ENCODE data around the gene MDH2. TPM values are rescaled to one million over a fixed set of nuclear protein-coding genes. Genes with fewer than 3 reads are reported as not detected.
A peak's percentile ranks its signal among the peaks of the same experiment; 100 is the strongest.

Gene MDH2
- total RNA-seq, 4 donors from 2014 or later, result 91.3 to 181 (median 105) TPM

DNA sequence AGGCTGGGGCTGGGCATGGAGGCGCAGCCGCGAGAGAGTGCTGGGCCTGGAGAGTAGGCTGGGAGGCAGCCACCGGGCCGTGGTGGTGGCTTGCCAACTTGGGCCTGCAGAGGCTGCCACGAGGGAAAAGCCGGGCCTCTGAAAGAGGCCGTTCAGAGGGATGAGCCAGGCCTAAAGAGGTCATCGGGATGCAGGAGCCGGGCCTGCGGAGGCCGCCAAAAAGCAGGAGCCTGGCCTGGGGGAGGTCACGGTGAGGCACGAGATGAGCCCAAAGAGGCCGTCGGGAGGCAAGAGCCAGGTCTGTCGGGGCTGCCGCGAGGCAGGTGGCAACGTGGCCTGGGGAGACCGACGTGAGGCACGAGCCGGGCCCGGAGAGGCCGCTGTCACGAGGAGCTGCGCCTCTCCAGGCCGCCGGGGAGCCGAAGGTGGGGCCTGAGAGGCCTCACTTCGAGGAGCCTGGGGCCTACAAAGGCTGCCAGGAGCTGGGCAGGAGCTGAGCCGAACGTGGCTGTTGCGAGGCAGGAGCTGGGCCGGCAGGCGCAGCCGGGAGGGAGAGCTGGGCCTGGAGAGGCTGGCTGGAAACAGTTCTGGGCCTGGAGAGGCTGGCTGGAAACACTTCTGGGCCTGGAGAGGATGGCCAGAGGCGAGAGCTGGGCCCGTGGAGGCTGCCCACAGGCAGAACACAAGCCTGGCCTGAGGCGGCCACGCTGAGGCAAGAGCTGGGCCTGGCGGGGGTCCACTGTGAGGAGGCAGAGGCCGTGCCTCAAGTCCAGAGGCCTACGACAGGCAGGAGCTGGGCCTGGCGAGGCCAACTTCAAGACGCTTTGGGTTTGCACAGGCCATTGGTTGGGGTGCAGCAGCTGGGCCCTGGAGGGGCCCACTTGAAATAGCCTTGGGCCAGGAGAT is 24.6 kb downstream of the MDH2 start:
- Histone ChIP-seq H3K27me3 (no peaks in the 10 kb centered on the region), H3K4me1 (peaks cover 15 to 38% (median 35%) of the 10 kb centered on the region in 4 donors), H3K9me3 (peaks cover 0 to 12% (median 0%) of the 10 kb centered on the region in 4 donors), H3K36me3 (peaks cover 0 to 4% (median 3%) of the 10 kb centered on the region in 4 donors), H3K4me3 (no peak overlapping the region), H3K27ac (replicated peaks in 1 of 4) (peak overlapping the region; percentile 81 to 88 (median 86))
- no peak for DNase-seq (ENCODE audit: extremely low spot score)
- intact Hi-C loops (cut with DNase I), result no loop called here
- 96% methylated on average over 47 of the region's 47 CpGs for WGBS
- TF ChIP-seq EP300 (IDR thresholded peaks at IDR 0.05) (no peak), CTCF (IDR thresholded peaks at IDR 0.05) (no peak), POLR2AphosphoS5 (IDR thresholded peaks at IDR 0.05) (no peak), POLR2A (IDR thresholded peaks at IDR 0.05; ENCODE audit: low read depth) (no peak)

GRCh38 chr7:76073335-76073990 is 25.6 kb downstream of the MDH2 start:
- Histone ChIP-seq H3K4me1 (peaks cover 13 to 38% (median 35%) of the 10 kb centered on the region in 4 donors), H3K27me3 (no peaks in the 10 kb centered on the region), H3K4me3 (no peak overlapping the region), H3K36me3 (no peaks in the 10 kb centered on the region), H3K9me3 (peaks cover 0 to 12% (median 0%) of the 10 kb centered on the region in 4 donors), H3K27ac (replicated peaks in 1 of 4) (no peak overlapping the region)
- no peak for DNase-seq (ENCODE audit: extremely low spot score)
- intact Hi-C loops (cut with DNase I), result no loop called here
- 96% methylated on average over 43 of the region's 45 CpGs for WGBS
- TF ChIP-seq POLR2A (IDR thresholded peaks at IDR 0.05; ENCODE audit: low read depth), result no peak

DNA sequence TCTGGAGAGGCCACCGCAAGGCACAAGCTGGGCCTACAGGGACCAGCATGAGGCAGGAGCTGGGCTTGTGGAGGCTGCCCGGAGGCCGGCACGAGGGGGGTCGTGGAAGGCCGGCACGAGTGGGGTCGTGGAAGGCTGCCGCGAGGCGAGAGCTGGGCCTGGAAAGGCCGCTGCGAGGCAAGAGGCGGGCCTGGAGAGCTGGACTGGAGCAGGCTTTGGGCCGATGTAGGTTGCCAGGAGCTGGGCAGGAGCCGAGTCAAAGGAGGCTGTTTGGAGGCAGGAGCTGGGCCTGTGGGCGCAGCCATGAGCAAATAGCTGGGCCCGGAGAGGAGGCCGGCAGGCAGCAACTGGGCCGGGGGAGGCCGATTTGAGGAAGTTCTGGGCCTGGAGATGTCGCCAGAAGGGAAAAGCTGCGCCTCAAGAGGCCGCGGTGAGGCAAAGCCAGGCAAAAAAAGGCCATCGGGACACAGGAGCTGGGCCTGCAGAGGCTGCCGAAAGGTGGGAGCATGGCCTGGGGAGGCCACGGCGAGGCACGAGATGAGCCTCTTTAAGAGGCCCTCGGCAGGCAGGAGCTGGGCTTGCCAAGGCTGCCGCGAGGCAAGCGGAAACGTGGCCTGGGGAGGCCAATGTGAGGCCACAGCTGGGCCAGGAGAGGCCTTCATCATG is 26.5 kb downstream of the MDH2 start:
- no peaks in the 10 kb centered on the region for H3K36me3 ChIP-seq
- H3K9me3 ChIP-seq, result peaks cover 0 to 12% (median 0%) of the 10 kb centered on the region in 4 donors
- intact Hi-C loops (cut with DNase I), result no loop called here
- TF ChIP-seq POLR2A (IDR thresholded peaks at IDR 0.05; ENCODE audit: low read depth) (no peak), POLR2AphosphoS5 (IDR thresholded peaks at IDR 0.05) (no peak), EP300 (IDR thresholded peaks at IDR 0.05) (no peak), CTCF (IDR thresholded peaks at IDR 0.05) (no peak)
- peaks cover 10 to 29% (median 27%) of the 10 kb centered on the region in 4 donors for H3K4me1 ChIP-seq
- no peak overlapping the region for H3K4me3 ChIP-seq
- DNase-seq (ENCODE audit: extremely low spot score), result no peak
- H3K27me3 ChIP-seq, result no peaks in the 10 kb centered on the region
- H3K27ac ChIP-seq (replicated peaks in 1 of 4), result no peak overlapping the region
- 96% methylated on average over 35 of the region's 35 CpGs for WGBS

- Histone ChIP-seq H3K9me3 (peaks cover 0 to 12% (median 0%) of the 10 kb centered on the region in 4 donors), H3K27me3 (no peaks in the 10 kb centered on the region), H3K36me3 (no peaks in the 10 kb centered on the region), H3K4me1 (peaks cover 6 to 23% (median 22%) of the 10 kb centered on the region in 4 donors), H3K27ac (replicated peaks in 1 of 4) (no peak overlapping the region), H3K4me3 (no peak overlapping the region)
- intact Hi-C loops (cut with DNase I), result no loop called here
- TF ChIP-seq CTCF (IDR thresholded peaks at IDR 0.05) (no peak), POLR2AphosphoS5 (IDR thresholded peaks at IDR 0.05) (no peak)
- DNase-seq (ENCODE audit: extremely low spot score), result no peak
- WGBS, result 100% methylated on average over 2 of the region's 4 CpGs
These were observed 27.1 kb downstream of the MDH2 start for GRCh38 chr7:76074972-76075370.

DNA sequence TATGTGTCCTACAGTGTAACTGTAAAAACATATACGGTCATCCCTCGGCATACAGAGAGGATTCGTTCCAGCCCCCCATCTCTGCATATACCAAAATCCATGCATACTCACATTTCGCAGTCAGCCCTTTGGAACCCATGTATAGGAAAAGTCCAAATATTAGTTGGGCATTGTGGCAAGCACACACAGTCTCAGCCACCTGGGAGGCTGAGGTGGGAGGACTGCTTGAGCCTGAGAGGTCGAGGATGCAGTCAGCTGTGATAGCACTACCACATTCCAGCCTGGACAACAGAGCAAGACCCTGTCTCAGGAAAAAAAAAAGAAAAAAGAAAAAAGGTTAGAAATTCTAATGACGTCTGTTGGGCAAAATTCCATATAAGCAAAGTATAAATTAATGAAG is 29.1 kb downstream of the MDH2 start:
- TF ChIP-seq POLR2A (IDR thresholded peaks at IDR 0.05; ENCODE audit: low read depth) (no peak), EP300 (IDR thresholded peaks at IDR 0.05) (no peak), POLR2AphosphoS5 (IDR thresholded peaks at IDR 0.05) (no peak), CTCF (IDR thresholded peaks at IDR 0.05) (no peak)
- H3K27ac ChIP-seq (replicated peaks in 1 of 4), result peak overlapping the region in 1 of 4 donors; percentile 50
- no peak overlapping the region for H3K4me3 ChIP-seq
- no peak for DNase-seq (ENCODE audit: extremely low spot score)
- peaks cover 0 to 12% (median 0%) of the 10 kb centered on the region in 4 donors for H3K9me3 ChIP-seq
- intact Hi-C loops (cut with DNase I), result no loop called here
- peaks cover 0 to 3% (median 1%) of the 10 kb centered on the region in 4 donors for H3K4me1 ChIP-seq
- H3K36me3 ChIP-seq, result no peaks in the 10 kb centered on the region
- WGBS, result 91% methylated on average over 6 of the region's 6 CpGs
- H3K27me3 ChIP-seq, result no peaks in the 10 kb centered on the region
